T-helper 22 cell (primary cell): ENCODE measurements around the gene SVEP1.
"Not testable (repeated sequence)": the region's sequence is repeated elsewhere in the genome, so short reads cannot be mapped to it uniquely, and the experiment has no call there.

ENCODE experiments used
- DNase-seq: peaks from one replicate; pipeline ENCODE4 v3.0.0-alpha.2; 2020; ENCODE audit warnings: low read depth

Gene SVEP1

DNA sequence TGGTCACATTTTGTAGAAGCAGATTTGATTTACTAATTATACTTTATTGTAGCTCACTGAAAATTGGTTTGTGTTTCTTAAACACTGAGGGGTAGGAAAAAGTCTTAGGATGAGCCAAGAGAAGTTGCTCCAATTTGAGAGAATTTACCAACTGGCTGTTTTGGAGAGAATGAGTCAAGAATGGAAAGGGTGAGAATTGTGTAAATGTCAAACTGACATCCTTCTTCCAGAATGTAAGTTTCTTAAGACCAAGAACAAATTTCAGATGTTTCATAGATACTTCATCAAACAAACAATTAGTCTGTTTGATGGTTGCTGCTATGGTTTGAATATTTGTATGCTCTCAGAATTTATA is 135.7 kb downstream of the SVEP1 start:
- DNase-seq, result no peak

DNA sequence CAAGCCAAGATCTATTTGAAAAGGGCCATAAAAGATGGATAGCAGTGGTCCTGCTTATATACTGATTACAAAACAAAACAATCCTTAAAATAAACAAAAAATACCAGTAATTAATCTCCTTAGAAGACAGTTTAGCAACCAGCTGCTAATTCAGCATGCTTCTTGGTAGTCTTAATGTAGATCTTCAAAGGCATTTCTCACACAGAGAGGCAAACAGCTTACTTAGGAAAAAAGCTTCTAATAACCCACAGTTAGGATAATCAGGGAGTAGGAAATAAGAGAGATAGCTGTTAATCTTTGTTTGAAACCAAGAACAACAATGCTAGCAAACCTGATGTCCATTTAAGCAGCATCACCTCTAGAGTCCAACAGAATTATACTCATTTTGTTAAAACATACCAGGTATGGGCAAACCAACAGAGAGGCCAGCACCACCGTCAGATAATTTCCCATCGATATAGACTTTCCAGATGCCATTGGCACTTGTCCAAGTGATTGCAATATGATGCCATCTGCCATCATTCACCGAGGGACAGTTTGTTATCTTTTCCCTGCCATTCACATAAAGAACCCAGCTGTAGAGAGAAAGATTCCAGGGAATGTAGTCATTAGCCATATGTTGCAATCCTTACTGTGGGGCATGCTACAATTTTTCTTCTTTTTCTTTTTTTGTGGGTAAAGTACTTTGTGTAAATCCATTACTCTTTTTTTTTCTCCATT is 136.2 kb downstream of the SVEP1 start:
- no peak for DNase-seq

DNA sequence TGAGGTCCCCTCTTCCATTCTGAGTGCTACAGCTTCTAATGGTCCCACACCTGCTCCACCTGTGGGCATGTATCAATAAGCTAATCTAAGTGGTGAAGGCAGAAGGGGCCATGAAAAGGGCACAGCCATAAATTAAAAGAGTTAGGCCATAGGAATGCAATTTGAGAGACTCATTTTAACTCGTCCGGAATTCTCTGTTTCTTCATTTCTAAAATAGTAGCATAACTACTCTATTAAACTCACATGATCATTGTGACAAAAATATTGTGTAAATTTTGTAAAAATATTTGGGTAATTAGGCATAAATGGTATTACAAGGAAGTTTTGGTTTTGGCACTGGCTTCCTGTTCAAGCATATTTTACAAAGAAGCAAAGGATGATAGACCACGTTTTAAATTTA is 138.7 kb downstream of the SVEP1 start:
- no peak for DNase-seq

DNA sequence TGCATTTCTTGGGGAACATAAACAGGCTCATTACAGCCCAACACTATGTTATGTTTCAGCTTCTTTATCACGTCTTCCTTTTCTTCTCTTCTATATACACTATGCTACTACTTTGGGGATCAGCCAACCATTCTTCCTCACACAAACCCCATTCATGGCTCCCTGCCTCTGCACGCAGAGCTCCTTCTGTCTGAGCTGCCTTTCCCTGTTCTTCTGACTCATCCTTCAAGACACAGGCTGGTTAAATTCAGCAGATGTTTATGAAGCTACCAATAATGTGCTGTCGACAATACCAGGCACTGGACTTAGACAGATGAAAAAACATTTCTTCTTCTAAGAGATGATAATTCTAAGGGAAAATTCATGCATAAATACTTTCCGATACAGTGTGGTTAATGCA is 139.4 kb downstream of the SVEP1 start:
- no peak for DNase-seq

DNA sequence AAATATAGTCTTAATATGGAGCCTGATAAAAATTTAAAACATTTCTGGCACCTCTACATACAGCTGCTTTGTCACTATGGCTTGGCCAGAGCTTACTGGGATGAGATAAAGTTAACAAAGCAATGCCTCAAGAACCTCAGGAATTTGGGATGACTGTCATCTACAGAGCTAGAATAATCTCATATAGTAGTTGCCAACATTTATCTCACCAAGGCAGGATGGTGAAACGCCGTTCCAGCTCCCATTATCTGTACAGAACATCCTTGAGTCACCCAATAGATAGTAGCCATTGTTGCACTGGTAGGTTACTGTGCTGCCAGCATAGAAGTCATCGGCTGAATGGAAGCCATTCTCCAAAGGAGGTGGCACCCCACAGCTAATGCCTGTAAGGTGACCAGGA is 147.3 kb downstream of the SVEP1 start:
- DNase-seq, result no peak

DNA sequence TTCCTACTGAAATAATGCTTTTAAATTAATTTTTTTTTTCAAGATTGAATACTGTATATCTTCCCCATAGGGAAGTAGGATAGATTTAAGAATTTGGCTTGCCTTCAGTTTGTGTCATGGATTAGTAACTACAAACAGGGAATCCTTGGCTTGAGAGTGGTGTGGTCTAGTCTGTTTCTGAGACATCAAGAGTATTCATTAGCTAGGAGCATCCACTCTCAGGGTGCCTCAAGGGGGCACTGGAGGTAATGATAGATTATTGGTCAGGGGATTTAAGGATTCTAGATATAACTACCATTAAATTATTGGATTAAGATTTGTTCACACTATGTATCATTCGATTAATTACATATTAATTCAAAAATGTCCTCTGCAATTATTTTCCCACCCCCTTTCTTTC is 150.1 kb downstream of the SVEP1 start:
- no peak for DNase-seq

DNA sequence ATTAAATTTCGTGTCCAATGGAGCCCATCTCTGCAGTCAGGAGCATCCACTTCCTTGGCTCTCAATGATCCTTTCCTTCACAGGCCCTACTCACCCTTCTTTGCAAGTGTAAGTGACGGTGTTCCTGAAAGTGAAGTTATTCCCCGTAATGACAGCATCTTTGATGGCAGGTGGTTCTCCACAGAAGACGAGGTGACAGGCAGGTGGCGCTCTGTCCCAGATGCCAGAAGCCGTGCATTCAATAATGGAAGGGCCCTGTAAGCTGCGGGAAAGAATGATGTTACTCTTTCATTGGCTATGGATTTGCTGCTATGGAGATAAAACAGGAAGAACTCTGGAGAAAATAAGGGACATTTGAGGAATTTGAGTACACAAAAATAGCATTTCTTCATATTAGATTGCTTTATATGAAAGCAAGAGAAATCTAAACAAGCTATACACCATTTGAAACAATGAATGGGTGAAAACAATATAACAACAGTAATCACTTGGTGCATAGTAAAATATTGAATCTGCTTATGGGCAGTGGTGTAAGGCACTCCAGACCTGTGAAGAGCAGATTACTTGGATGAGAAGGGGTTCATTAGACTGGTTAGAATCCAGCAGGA is 151.9 kb downstream of the SVEP1 start:
- DNase-seq, result no peak

DNA sequence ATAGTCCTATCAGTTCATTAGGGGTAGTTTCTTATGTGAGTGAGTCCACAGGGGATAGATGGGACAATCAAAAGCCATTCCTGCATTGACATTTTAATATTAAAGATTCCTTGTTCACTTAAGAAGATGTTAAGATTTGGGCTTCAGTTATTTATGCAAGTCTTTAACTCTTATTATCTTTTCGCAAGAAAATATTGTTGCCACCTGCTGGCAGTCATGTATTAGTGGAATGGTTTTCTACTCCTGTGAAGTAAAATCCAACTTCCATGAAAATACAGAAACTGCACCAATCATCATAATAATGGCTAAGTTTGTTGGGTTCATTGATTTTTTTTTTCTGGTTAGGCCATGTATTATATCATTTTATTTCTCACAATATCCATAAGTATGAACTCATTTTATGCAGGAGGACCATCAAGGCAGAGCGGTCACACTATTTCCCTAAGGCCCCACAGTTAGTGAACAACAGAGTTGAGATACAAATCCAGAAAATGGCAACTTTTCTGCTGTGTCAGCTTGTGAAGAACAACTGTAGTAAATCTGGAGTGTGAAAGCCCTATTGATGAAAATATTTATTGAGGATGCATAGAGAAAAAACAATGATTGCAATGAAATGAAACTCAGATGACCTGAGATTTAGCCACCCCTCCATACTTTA is 153.4 kb downstream of the SVEP1 start:
- DNase-seq, result no peak

DNA sequence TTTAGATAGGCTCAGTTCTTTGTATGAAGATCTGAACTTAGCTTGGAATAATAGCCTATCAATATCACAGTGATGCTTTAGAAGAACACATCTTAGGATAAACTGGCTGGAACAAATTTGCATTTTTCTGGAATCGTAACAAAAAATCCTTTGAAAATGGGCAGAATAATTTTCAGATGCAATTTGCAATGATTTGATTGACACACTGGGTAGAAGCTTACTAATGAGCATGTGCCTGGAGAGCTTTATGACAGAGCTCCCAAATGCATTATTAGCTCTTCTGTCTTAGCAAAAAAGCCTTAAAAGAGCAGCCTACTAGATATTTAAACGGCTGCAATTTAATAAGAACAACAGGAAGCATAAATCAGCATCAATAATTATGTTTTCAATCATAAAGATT is 165.1 kb downstream of the SVEP1 start:
- no peak for DNase-seq

DNA sequence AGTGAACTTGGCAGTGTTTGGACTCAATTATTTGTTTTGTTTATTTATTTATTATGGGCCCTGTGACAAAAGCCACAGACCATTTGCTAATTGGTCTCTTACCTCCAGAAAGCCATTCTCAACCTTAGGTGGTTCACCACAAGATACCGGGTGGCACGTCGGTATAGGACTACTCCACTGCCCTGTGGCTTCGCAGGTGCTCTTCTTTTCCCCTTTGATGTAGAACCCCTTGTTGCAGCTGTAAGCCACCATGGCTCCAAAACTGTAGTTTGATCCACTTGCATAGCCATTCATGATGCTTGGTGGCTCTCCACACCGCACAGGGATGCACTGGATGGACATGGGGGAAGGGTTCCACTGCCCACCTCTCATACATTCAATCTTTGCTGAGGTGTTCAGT is 168.6 kb downstream of the SVEP1 start:
- DNase-seq, result no peak

DNA sequence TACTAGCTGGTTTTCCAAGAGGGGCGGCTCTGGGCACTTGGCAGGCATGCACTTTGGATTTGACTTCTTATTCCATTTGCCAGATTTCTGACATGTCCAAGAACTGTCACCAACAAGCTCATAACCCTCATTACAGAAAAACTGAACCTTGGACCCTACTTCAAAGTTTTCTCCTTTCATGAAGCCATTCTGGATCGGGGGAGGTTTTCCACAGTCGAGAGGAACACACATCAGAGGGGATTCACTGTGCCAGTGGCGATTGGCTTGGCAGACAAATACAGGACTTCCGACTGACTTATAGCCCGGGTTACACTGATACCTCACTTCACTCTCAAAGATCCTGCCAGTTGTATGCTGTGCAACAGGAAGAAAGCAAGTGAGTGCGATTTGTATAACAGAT is 170.9 kb downstream of the SVEP1 start:
- no peak for DNase-seq

DNA sequence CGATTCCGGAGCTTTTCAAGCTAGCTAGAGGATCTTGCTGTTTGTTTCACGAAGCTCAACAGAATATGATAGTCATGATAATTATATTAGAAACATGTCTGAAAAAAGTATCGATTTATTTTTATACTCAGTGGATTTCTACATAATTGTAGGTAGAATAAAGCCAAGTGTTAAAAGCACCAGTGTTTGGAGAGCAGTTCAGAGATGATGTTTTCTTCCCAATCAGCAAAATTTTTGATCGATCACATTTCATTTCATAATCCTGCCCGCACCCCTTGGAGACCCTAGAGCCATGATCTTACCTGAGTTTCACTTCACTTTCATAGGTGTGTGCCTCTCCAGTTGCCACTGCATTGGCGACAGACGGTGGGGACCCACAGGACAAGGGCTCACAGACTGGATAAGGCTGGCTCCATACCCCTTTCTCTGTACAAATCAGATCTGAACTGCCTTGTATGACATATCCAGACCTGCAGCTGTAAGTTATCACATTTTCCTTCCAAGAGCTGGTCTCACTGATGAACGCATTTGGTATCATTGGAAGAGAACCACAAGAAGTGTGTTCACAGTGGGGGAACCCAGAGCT is 173.6 kb downstream of the SVEP1 start:
- DNase-seq, result no peak

DNA sequence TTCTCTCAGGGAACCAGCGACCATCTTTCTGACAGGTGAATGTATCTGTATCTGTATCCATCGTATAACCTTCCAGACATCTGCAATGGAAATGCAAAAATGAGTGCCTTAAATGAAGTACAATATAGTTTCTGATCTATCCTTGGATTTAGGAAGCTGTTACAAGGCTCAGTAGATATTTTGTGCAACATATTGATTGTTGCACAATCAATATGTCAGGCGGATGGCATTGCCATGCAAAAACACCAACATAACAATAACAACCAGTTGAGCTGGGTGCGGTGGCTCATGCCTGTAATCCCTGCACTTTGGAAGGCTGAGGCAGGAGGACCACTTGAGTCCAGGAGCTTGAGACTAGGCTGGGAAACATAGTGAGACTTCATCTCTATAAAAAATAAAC is 175.1 kb downstream of the SVEP1 start:
- no peak for DNase-seq

DNA sequence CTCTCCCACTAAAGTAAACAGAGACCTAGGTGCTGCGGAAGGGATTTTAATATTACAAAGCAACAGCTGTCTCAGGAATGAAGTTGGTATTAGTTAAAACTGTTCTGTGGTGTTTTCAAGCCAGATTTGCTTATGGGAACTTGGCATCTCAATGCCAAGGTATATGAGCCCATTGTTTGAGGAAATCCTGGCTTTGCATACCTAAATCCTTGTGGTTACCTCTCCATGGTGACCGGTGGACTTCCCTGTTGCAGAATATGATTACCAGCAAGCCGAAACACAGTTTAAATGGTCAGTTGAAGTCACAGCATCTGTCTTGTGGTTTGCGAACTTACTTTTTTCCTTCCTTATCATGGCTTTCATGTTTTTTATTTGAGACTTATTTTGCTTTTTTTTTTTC is 179.6 kb downstream of the SVEP1 start:
- DNase-seq, result no peak

DNA sequence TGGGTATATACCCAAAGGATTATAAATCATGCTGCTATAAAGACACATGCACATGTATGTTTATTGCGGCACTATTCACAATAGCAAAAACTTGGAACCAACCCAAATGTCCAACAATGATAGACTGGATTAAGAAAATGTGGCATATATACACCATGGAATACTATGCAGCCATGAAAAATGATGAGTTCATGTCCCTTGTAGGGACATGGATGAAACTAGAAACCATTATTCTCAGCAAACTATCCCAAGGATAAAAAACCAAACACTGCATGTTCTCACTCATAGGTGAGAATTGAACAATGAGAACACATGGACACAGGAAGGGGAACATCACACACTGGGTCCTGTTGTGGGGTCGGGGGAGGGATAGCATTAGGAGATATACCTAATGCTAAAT is 180.5 kb downstream of the SVEP1 start:
- not testable (repeated sequence) for DNase-seq

DNA sequence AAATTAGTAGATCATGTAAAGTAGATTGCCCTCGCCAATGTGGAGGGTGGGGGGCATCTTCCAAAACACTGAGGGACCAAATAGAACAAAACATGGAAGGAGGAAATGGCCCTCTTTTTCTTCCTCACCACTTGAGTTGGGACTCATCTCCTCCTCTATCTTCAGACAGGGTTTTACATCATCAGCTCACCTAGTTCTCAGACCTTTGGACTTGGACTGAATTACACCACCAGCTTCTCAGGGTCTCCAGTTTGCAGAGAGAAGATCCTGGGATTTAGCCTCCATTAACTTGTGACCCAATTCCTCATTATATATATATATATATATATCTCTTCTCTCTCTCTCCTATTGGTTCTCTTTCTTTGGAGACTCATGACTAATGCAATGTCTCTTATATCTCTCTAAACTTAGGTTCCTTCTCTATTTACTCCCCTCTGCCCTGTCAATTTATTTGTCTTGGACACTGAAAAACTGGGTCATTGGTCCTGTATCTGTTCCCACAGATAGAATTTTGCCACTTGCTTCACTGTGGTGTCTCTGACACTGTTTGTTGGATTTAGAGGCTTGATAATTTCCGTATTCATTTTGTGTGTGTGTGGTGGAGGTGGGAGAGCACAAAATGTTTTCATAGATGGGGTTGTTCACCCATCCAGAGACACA is 187.6 kb downstream of the SVEP1 start:
- DNase-seq, result no peak

DNA sequence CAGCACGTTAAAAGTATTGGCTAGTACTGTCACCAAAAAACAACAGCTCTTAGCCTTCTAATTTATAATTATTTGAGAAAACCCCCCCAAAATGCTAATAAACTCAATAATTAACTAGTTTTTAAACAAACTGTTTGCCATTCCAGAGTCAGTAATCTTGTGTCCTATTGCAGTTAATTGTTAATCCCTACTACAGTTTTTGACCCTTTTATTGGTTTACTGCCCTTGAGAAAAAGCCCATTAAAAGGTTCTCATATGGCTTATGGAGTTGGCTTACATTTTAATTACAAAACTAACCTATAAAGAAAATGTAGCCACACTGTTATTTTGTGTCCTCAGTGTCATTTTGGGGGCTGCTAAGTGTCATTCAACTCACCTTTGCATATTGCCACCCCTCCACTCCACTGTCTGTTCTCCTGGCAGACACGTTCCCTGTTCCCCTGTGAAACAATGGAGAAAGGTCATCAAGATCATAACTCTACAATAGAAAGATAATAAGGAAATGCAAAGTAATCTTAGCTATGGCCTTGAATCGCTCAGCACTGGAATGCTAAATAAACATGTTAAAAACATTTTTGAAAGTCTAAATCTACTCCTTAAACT is 190.3 kb downstream of the SVEP1 start:
- no peak for DNase-seq

DNA sequence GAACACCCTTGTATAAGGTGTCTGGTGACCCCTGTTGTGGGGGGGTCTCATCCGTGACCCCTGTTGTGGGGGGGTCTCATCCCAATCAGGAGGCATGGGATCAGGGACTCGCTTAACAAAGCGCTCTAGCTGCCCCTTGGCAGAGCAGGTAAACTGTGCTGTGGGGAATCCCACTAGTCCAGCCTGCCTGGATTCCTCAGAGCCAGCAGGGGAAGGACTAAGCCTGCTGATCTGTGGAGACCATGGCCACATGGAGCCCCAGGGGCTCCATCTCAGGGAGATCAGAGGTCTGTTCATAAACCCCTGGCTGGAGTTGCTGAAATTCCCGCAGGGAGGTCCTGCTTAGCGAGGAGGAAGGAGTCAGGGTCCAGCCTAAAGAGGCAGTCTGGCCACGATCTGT is 196.1 kb downstream of the SVEP1 start:
- DNase-seq, result no peak

DNA sequence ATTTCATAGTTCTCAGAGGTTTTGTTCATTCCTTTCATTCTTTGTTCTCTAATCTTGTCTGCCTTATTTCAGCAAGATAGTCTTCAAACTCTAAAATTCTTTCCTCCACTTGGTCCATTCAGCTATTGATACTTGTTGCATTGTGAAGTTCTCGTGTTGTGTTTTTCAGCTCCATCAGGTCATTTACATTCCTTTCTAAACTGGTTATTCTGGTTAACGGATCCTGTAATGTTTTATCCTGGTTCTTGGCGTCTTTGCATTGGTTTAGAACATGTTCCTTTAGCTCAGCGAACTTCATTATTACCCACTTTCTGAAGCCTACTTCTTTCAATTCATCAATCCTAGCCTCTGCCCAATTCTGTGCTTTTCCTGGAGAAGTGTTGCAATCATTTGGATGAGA is 196.8 kb downstream of the SVEP1 start:
- DNase-seq, result no peak

DNA sequence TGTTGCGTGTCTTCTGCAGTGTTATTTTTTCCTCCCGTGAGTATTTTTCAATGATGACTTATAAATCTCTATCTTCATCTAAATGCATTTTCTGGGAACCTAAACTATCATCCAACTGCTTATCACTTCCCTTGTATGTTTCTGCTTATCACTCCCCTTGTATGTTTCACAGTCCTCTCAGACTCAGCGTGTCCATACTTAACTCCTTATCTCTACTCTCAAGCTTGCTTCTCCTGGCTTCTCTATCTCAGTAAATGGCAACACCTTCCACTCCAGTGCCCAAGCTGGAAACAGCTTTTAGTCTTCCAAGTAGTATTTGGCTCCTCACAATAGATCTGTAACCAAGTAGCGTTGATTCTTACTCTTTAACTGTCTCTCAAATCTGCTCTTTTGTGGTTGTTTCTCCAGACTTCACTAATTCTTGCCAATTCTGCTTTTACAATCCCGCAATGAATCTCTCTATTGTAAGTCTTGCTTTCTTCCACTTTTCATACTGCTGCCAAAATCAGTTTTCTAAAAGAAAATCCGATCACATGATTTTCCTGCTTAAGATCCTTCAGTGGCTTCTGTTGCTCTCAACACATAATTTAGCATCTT is 208.0 kb downstream of the SVEP1 start:
- DNase-seq, result no peak

DNA sequence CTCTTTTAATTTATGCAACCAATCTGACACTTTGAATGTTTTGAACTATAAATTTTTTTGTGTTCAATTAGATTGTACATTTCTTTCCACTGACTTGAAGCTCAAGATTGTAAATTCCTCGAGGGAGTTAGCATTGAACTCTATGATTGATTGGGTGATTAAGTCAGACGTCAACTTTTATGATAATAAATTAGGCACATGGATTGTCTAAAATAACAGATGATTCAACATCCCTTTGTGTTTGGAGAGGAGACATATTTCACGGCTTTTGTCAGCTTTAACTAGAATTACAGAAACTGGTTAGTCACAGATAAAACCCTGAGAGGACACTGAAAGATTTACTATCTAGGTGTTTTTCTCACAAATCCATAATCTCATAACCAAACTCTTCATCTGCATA is 209.2 kb downstream of the SVEP1 start:
- no peak for DNase-seq

DNA sequence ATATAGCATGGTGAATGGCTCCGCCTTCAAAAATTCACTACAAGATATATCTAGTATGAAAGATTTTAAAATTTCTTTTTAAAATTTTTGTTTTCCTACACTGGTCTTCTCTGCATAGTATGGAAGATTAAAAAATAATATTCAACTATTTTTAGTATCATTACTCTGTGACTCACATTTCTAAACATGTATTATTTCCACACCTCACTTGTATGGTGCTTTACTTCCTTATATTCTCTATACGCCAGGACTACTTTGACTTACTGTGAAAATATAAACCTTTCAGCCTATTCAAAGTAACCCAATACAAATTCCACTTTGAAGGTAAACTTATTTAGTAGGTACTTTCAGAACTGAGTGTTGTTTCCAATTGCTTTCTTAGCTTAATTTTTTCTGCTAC is 215.1 kb downstream of the SVEP1 start:
- DNase-seq, result no peak
